A549 (cell line): Measurements from ENCODE around the gene CDC23.

Experiments used
- CEBPB ChIP-seq, 2 experiments: fragments of >200 bp in 1 of 2; sonication (Bioruptor Twin) in 1 of 2; formaldehyde crosslinking in 1 of 2; IDR thresholded peaks; 2 replicates each; pipeline ENCODE4 v1.6.1; 2012 to 2016
- E2F6 ChIP-seq: IDR thresholded peaks from 2 replicates; pipeline ENCODE4 v1.6.1; 2012; ENCODE audit warnings: low read depth, borderline replicate concordance
- EP300 ChIP-seq, 2 experiments: fragments of >200 bp; sonication (Bioruptor Twin); formaldehyde crosslinking; IDR thresholded peaks; 2 replicates in 1 of 2; 3 replicates in 1 of 2; pipeline ENCODE4 v1.6.1; 2016 to 2017
- HOXB5 ChIP-seq: fragments of 250-450 bp; sonication (Bioruptor Pico); IDR thresholded peaks from 2 replicates; pipeline ENCODE4 v1.5.0; 2020; ENCODE audit warnings: mild to moderate bottlenecking, moderate library complexity
- JUN ChIP-seq, 2 experiments: fragments of >200 bp; sonication (Bioruptor Twin); formaldehyde crosslinking; IDR thresholded peaks; 2 replicates in 1 of 2; 3 replicates in 1 of 2; pipeline ENCODE4 v1.6.1; 2016 to 2017
- KDM1A ChIP-seq: fragments of 200-600 bp; sonication (generic); IDR thresholded peaks from 2 replicates; pipeline ENCODE4 v1.6.1; 2016; ENCODE audit warnings: low read depth, mild to moderate bottlenecking
- MAFK ChIP-seq: fragments of 450-650 bp; IDR thresholded peaks from 2 replicates; pipeline ENCODE4 v1.6.1; 2014; ENCODE audit not compliant: partially characterized antibody
- MYC ChIP-seq: IDR thresholded peaks from 2 replicates; pipeline ENCODE4 v1.6.1; 2012; ENCODE audit warnings: mild to moderate bottlenecking, inconsistent platforms, low read length, improper control_type of control experiment, borderline replicate concordance
- POLR2A ChIP-seq: IDR thresholded peaks from 2 replicates; pipeline ENCODE4 v1.6.1; 2012; ENCODE audit warnings: mild to moderate bottlenecking, low read length
- RAD21 ChIP-seq, 2 experiments: fragments of >200 bp in 1 of 2; sonication (Bioruptor Twin) in 1 of 2; formaldehyde crosslinking in 1 of 2; IDR thresholded peaks in 1 of 2; conservative IDR thresholded peaks in 1 of 2; 2 replicates in 1 of 2; 3 replicates in 1 of 2; pipeline ENCODE4 v1.6.1; 2012 to 2018; ENCODE audit warnings: inconsistent platforms in 1 of 2
- RNF2 ChIP-seq: fragments of 200-600 bp; sonication (generic); IDR thresholded peaks from 2 replicates; pipeline ENCODE4 v1.6.1; 2016; ENCODE audit warnings: low read depth, mild to moderate bottlenecking, antibody characterized with exemption, moderate library complexity, borderline replicate concordance
- SMC3 ChIP-seq: fragments of >200 bp; sonication (Bioruptor Twin); formaldehyde crosslinking; IDR thresholded peaks from 3 replicates; pipeline ENCODE4 v1.6.1; 2018; ENCODE audit warnings: inconsistent platforms
- TF ChIP-seq, protein P1 (sequence below): fragments of >200 bp; sonication (Bioruptor Twin); formaldehyde crosslinking; IDR thresholded peaks from 3 replicates; pipeline ENCODE4 v1.5.1; 2016
- TF ChIP-seq, protein P2 (sequence below): fragments of 150-350 bp; IDR thresholded peaks from 2 replicates; pipeline ENCODE4 v1.6.1; 2014; ENCODE audit warnings: low read depth, mild to moderate bottlenecking, low read length

DNA sequence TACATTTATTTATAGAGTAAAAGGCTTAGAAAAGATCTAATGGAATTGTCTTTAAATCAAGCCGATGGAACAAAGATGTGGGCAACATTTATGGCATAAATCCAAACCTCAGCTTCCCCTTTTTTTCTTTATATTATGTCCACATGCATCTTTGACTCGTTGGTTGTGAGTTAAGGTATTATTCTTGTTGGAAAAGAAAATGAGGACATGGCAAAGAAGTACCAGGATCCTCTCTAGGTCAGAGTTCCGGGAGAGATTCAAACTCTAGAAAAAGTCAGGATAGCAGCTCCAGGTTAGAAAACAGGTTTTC, 73.4 kb downstream of the CDC23 start:
- TF ChIP-seq EP300 (IDR thresholded peaks at IDR 0.05) (no peak), SMC3 (no peak), JUN (IDR thresholded peaks at IDR 0.05) (no peak), POLR2A (no peak), MYC (no peak), KDM1A (no peak), CEBPB (IDR thresholded peaks at IDR 0.05) (no peak), HOXB5 (CRISPR knock-in tag) (no peak), RAD21 (conservative IDR thresholded peaks at IDR 0.05 in 1 of 2, IDR thresholded peaks at IDR 0.05 in 1 of 2) (no peak), E2F6 (no peak), MAFK (no peak), RNF2 (no peak)
- TF ChIP-seq, protein P1, sequence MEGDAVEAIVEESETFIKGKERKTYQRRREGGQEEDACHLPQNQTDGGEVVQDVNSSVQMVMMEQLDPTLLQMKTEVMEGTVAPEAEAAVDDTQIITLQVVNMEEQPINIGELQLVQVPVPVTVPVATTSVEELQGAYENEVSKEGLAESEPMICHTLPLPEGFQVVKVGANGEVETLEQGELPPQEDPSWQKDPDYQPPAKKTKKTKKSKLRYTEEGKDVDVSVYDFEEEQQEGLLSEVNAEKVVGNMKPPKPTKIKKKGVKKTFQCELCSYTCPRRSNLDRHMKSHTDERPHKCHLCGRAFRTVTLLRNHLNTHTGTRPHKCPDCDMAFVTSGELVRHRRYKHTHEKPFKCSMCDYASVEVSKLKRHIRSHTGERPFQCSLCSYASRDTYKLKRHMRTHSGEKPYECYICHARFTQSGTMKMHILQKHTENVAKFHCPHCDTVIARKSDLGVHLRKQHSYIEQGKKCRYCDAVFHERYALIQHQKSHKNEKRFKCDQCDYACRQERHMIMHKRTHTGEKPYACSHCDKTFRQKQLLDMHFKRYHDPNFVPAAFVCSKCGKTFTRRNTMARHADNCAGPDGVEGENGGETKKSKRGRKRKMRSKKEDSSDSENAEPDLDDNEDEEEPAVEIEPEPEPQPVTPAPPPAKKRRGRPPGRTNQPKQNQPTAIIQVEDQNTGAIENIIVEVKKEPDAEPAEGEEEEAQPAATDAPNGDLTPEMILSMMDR = no peak
- TF ChIP-seq, protein P2, sequence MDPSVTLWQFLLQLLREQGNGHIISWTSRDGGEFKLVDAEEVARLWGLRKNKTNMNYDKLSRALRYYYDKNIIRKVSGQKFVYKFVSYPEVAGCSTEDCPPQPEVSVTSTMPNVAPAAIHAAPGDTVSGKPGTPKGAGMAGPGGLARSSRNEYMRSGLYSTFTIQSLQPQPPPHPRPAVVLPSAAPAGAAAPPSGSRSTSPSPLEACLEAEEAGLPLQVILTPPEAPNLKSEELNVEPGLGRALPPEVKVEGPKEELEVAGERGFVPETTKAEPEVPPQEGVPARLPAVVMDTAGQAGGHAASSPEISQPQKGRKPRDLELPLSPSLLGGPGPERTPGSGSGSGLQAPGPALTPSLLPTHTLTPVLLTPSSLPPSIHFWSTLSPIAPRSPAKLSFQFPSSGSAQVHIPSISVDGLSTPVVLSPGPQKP = no peak
